HEK293 (cell line): ENCODE measurements around the gene ADCY7.

ENCODE experiments used
- CTCF ChIA-PET: fragments of 350-600 bp; formaldehyde crosslinking; extraction: SDS; loops from one replicate; lab custom pipeline; 2021; ENCODE audit warnings: antibody characterized with exemption; lab: Yijun Ruan, JAX
- POLR2A ChIA-PET: fragments of 300-600 bp; formaldehyde crosslinking; extraction: SDS; loops from one replicate; lab custom pipeline; 2020; ENCODE audit warnings: antibody characterized with exemption, inconsistent platforms; lab: Yijun Ruan, JAX
- H3K27ac ChIP-seq: fragments of 200-500 bp; sonication (Bioruptor generic); 2 replicates; pipeline ENCODE4 v1.5.1; 2014; ENCODE audit warnings: low read depth, low read length, control low read depth, inconsistent platforms; ENCODE audit errors: extremely low read depth
- H3K36me3 ChIP-seq, 2 experiments: fragments of 200-500 bp in 1 of 2; sonication (Bioruptor generic) in 1 of 2; 1 replicate in 1 of 2; 2 replicates in 1 of 2; pipeline ENCODE4 v1.5.1; 2014 to 2017; ENCODE audit warnings: inconsistent platforms in 2 of 2, low read length in 2 of 2; ENCODE audit not compliant: control insufficient read depth in 2 of 2, insufficient read depth in 1 of 2
- H3K4me1 ChIP-seq: fragments of 200-500 bp; sonication (Bioruptor generic); 2 replicates; pipeline ENCODE4 v1.5.1; 2014; ENCODE audit warnings: mild to moderate bottlenecking, low read length, inconsistent platforms; ENCODE audit not compliant: control insufficient read depth, insufficient read depth
- H3K4me3 ChIP-seq: 2 replicates; pipeline ENCODE4 v1.5.1; 2011; ENCODE audit warnings: low read depth, mild to moderate bottlenecking, control low read depth, low read length, moderate library complexity
- H3K9me3 ChIP-seq: fragments of 200-500 bp; sonication (Bioruptor generic); 2 replicates; pipeline ENCODE4 v1.5.1; 2014; ENCODE audit warnings: low read depth, low read length, inconsistent platforms; ENCODE audit not compliant: control insufficient read depth, insufficient read depth
- BCL11A ChIP-seq: fragments of 450-650 bp; formaldehyde crosslinking; IDR thresholded peaks from 2 replicates; pipeline ENCODE4 v1.5.1; 2016; ENCODE audit warnings: low read depth, missing biosample characterization, missing genetic modification characterization
- EGR2 ChIP-seq: fragments of 450-650 bp; formaldehyde crosslinking; IDR thresholded peaks from 2 replicates; pipeline ENCODE4 v1.5.1; 2016; ENCODE audit warnings: low read depth, missing biosample characterization, missing genetic modification characterization
- FEZF1 ChIP-seq: fragments of 450-650 bp; formaldehyde crosslinking; IDR thresholded peaks from 2 replicates; pipeline ENCODE4 v1.5.1; 2016; ENCODE audit warnings: missing biosample characterization, missing genetic modification characterization
- GLIS1 ChIP-seq: fragments of 450-650 bp; formaldehyde crosslinking; IDR thresholded peaks from 2 replicates; pipeline ENCODE4 v1.5.1; 2016; ENCODE audit warnings: missing biosample characterization, missing genetic modification characterization
- GLIS2 ChIP-seq: fragments of 450-650 bp; formaldehyde crosslinking; IDR thresholded peaks from 2 replicates; pipeline ENCODE4 v1.5.1; 2016; ENCODE audit warnings: missing biosample characterization, missing genetic modification characterization
- IKZF3 ChIP-seq: fragments of 450-650 bp; IDR thresholded peaks from 2 replicates; pipeline ENCODE4 v1.5.0; 2018; ENCODE audit warnings: missing biosample characterization, mild to moderate bottlenecking, missing genetic modification characterization, moderate library complexity
- KLF7 ChIP-seq: fragments of 450-650 bp; formaldehyde crosslinking; IDR thresholded peaks from 2 replicates; pipeline ENCODE4 v1.5.1; 2016; ENCODE audit warnings: missing biosample characterization, missing genetic modification characterization, borderline replicate concordance
- MZF1 ChIP-seq: fragments of 450-650 bp; formaldehyde crosslinking; IDR thresholded peaks from 2 replicates; pipeline ENCODE4 v1.5.1; 2017; ENCODE audit warnings: missing biosample characterization, missing genetic modification characterization, borderline replicate concordance
- OVOL3 ChIP-seq: fragments of 450-650 bp; formaldehyde crosslinking; IDR thresholded peaks from 2 replicates; pipeline ENCODE4 v1.5.1; 2016; ENCODE audit warnings: missing biosample characterization, missing genetic modification characterization
- PRDM10 ChIP-seq: fragments of 450-650 bp; formaldehyde crosslinking; IDR thresholded peaks from 2 replicates; pipeline ENCODE4 v1.5.1; 2016; ENCODE audit warnings: missing biosample characterization, missing genetic modification characterization
- PRDM6 ChIP-seq: fragments of 450-650 bp; formaldehyde crosslinking; IDR thresholded peaks from 2 replicates; pipeline ENCODE4 v1.5.1; 2017; ENCODE audit warnings: missing biosample characterization, missing genetic modification characterization
- REPIN1 ChIP-seq: fragments of 450-650 bp; formaldehyde crosslinking; IDR thresholded peaks from 2 replicates; pipeline ENCODE4 v1.5.1; 2017; ENCODE audit warnings: missing biosample characterization, missing genetic modification characterization, low read depth
- SALL2 ChIP-seq: fragments of 450-650 bp; formaldehyde crosslinking; IDR thresholded peaks from 2 replicates; pipeline ENCODE4 v1.5.0; 2017; ENCODE audit warnings: missing biosample characterization, mild to moderate bottlenecking, missing genetic modification characterization, borderline replicate concordance
- ZBTB20 ChIP-seq: fragments of 450-650 bp; formaldehyde crosslinking; IDR thresholded peaks from 2 replicates; pipeline ENCODE4 v1.5.1; 2016; ENCODE audit warnings: missing biosample characterization, missing genetic modification characterization
- ZBTB44 ChIP-seq: fragments of 450-650 bp; IDR thresholded peaks from 2 replicates; pipeline ENCODE4 v1.5.1; 2018; ENCODE audit warnings: missing biosample characterization, mild to moderate bottlenecking, missing genetic modification characterization
- ZNF157 ChIP-seq: fragments of 450-650 bp; formaldehyde crosslinking; IDR thresholded peaks from 2 replicates; pipeline ENCODE4 v1.5.1; 2016; ENCODE audit warnings: missing biosample characterization, missing genetic modification characterization
- ZNF280C ChIP-seq: fragments of 450-650 bp; formaldehyde crosslinking; IDR thresholded peaks from 2 replicates; pipeline ENCODE4 v1.5.1; 2016; ENCODE audit warnings: missing biosample characterization, missing genetic modification characterization
- ZNF488 ChIP-seq: fragments of 450-650 bp; formaldehyde crosslinking; IDR thresholded peaks from 2 replicates; pipeline ENCODE4 v1.5.1; 2016; ENCODE audit warnings: missing biosample characterization, missing genetic modification characterization
- ZNF560 ChIP-seq: fragments of 450-650 bp; formaldehyde crosslinking; IDR thresholded peaks from 2 replicates; pipeline ENCODE4 v1.5.1; 2017; ENCODE audit warnings: missing biosample characterization, missing genetic modification characterization, borderline replicate concordance
- ZNF664 ChIP-seq: fragments of 450-650 bp; formaldehyde crosslinking; IDR thresholded peaks from 2 replicates; pipeline ENCODE4 v1.5.1; 2016; ENCODE audit warnings: missing biosample characterization, missing genetic modification characterization
- ZNF785 ChIP-seq: fragments of 450-650 bp; formaldehyde crosslinking; IDR thresholded peaks from 2 replicates; pipeline ENCODE4 v1.5.1; 2016; ENCODE audit warnings: missing biosample characterization, missing genetic modification characterization
- ZNF843 ChIP-seq: fragments of 450-650 bp; formaldehyde crosslinking; IDR thresholded peaks from 2 replicates; pipeline ENCODE4 v1.5.1; 2016; ENCODE audit warnings: missing biosample characterization, missing genetic modification characterization
- ZSCAN18 ChIP-seq: fragments of 450-650 bp; formaldehyde crosslinking; IDR thresholded peaks from 2 replicates; pipeline ENCODE4 v1.5.1; 2016; ENCODE audit warnings: missing biosample characterization, missing genetic modification characterization

The ADCY7 gene

GRCh38 chr16:50291719-50292565 lies 25.6 kb downstream of the ADCY7 start:
- TF ChIP-seq GLIS1 (tag by site-specific recombination) (no peak), ZSCAN18 (no peak), ZBTB20 (tag by site-specific recombination) (no peak), ZNF664 (tag by site-specific recombination) (no peak), ZNF785 (tag by site-specific recombination) (no peak), MZF1 (tag by site-specific recombination) (no peak), FEZF1 (tag by site-specific recombination) (no peak), BCL11A (tag by site-specific recombination) (no peak)
- no peaks in the 10 kb centered on the region for H3K4me1 ChIP-seq
- ChIA-PET POLR2A (no interaction called here), CTCF (no interaction called here)
- no peak overlapping the region for H3K27ac ChIP-seq
- H3K4me3 ChIP-seq = no peak overlapping the region
- peaks cover 0 to 17% of the 10 kb centered on the region in 2 experiments; a peak in 2 of 3 replicates for H3K36me3 ChIP-seq
- H3K9me3 ChIP-seq = no peaks in the 10 kb centered on the region

- POLR2A ChIA-PET = no interaction called here
- CTCF ChIA-PET = no interaction called here
- peaks cover 0 to 17% of the 10 kb centered on the region in 2 experiments; a peak in 1 of 3 replicates for H3K36me3 ChIP-seq
- TF ChIP-seq ZNF488 (tag by site-specific recombination) = no peak
- no peak for TF ChIP-seq IKZF3 (tag by site-specific recombination)
- no peak for TF ChIP-seq PRDM6
- TF ChIP-seq EGR2 (tag by site-specific recombination) = no peak
- TF ChIP-seq PRDM10 (tag by site-specific recombination) = no peak
- TF ChIP-seq ZNF560 (tag by site-specific recombination) = no peak
- TF ChIP-seq SALL2 = no peak
- TF ChIP-seq GLIS2 (tag by site-specific recombination) = no peak
- TF ChIP-seq OVOL3 = no peak
- no peak for TF ChIP-seq KLF7 (tag by site-specific recombination)
- no peak for TF ChIP-seq ZBTB44
- no peak for TF ChIP-seq ZNF280C (tag by site-specific recombination)
- TF ChIP-seq REPIN1 = no peak
- TF ChIP-seq ZNF157 (tag by site-specific recombination) = no peak
- no peak for TF ChIP-seq ZNF843 (tag by site-specific recombination)
Observed at GRCh38 chr16:50292566-50292948, 26.2 kb downstream of the ADCY7 start.

More at GRCh38 chr16:50292566-50292948, 26.2 kb downstream of the ADCY7 start:
- Histone ChIP-seq H3K4me3 (no peak overlapping the region), H3K27ac (no peak overlapping the region), H3K9me3 (no peaks in the 10 kb centered on the region), H3K4me1 (no peaks in the 10 kb centered on the region)
